CD14-positive monocyte (primary cell): Measurements from ENCODE around the gene DMBT1. TPM values are rescaled to one million over a fixed set of nuclear protein-coding genes. Genes with fewer than 3 reads are reported as not detected.
A peak's percentile ranks its signal among the peaks of the same experiment; 100 is the strongest.

Experiments used
- DNase-seq, 3 donors: peaks; one replicate each; pipeline ENCODE4 v3.0.0-alpha.2; 2011 to 2022
- H2AFZ ChIP-seq: 2 replicates; pipeline ENCODE4 v1.6.0; 2012; ENCODE audit warnings: mild to moderate bottlenecking, low read depth, low read length, inconsistent platforms; ENCODE audit not compliant: insufficient read depth, poor library complexity, severe bottlenecking
- H3K27ac ChIP-seq, 2 donors: 1 replicate in 1 of 2; 2 replicates in 1 of 2; pipeline ENCODE4 v1.5.1; 2012 to 2013; ENCODE audit warnings: low read length in 2 of 2, control low read depth in 1 of 2, inconsistent platforms in 1 of 2, low read depth in 1 of 2, mild to moderate bottlenecking in 1 of 2
- H3K27me3 ChIP-seq, 2 donors: one replicate each; pipeline versions ENCODE4 v1.6.0 to v1.6.1; 2011 to 2013; ENCODE audit warnings: low read length in 2 of 2; ENCODE audit not compliant: control insufficient read depth in 2 of 2, insufficient read depth in 2 of 2
- H3K36me3 ChIP-seq, 2 donors: replicated peaks in 1 of 2; 1 replicate in 1 of 2; 2 replicates in 1 of 2; pipeline versions ENCODE4 v1.5.1 to v1.6.1; 2012 to 2013; ENCODE audit warnings: low read length in 2 of 2, control low read depth in 1 of 2, inconsistent platforms in 1 of 2, mild to moderate bottlenecking in 1 of 2; ENCODE audit not compliant: insufficient read depth in 2 of 2, control insufficient read depth in 1 of 2
- H3K4me1 ChIP-seq, 2 donors: 1 replicate in 1 of 2; 2 replicates in 1 of 2; pipeline versions ENCODE4 v1.5.1 to v1.6.1; 2012 to 2013; ENCODE audit warnings: low read length in 2 of 2, control low read depth in 1 of 2, inconsistent platforms in 1 of 2, mild to moderate bottlenecking in 1 of 2, moderate library complexity in 1 of 2; ENCODE audit not compliant: insufficient read depth in 2 of 2, control insufficient read depth in 1 of 2
- H3K4me2 ChIP-seq: replicated peaks from 2 replicates; pipeline ENCODE3; 2012; ENCODE audit warnings: low read length, moderate library complexity, mild to moderate bottlenecking; ENCODE audit not compliant: poor library complexity, severe bottlenecking; ENCODE audit errors: extremely low read depth
- H3K4me3 ChIP-seq, 3 experiments: fragments of 200-600 bp in 1 of 3; sonication (generic) in 1 of 3; replicated peaks in 1 of 3; 1 replicate in 2 of 3; 2 replicates in 1 of 3; pipeline ENCODE4 v1.5.1; 2011 to 2013; ENCODE audit warnings: low read length in 3 of 3, mild to moderate bottlenecking in 3 of 3, control low read depth in 2 of 3, low read depth in 2 of 3, inconsistent platforms in 1 of 3, moderate library complexity in 1 of 3
- H3K79me2 ChIP-seq: 2 replicates; pipeline ENCODE4 v1.6.0; 2012; ENCODE audit warnings: mild to moderate bottlenecking, control low read depth, inconsistent platforms, low read length, moderate library complexity; ENCODE audit not compliant: insufficient read depth
- H3K9ac ChIP-seq: 2 replicates; pipeline ENCODE4 v1.6.0; 2017; ENCODE audit warnings: low read length, mild to moderate bottlenecking; ENCODE audit not compliant: insufficient read depth, poor library complexity, severe bottlenecking
- H3K9me3 ChIP-seq, 2 donors: replicated peaks in 1 of 2; 1 replicate in 1 of 2; 2 replicates in 1 of 2; pipeline versions ENCODE4 v1.5.1 to v1.6.1; 2012 to 2013; ENCODE audit warnings: low read length in 2 of 2, control low read depth in 1 of 2; ENCODE audit not compliant: control insufficient read depth in 1 of 2, insufficient read depth in 1 of 2
- H4K20me1 ChIP-seq: 2 replicates; pipeline ENCODE4 v1.6.0; 2012; ENCODE audit warnings: mild to moderate bottlenecking, low read length, control low read depth, moderate library complexity; ENCODE audit not compliant: insufficient read depth
- H3K27ac Mint-ChIP-seq, 7 donors: one replicate each; pipeline ENCODE4 v1.8.0; 2020; ENCODE audit warnings: mild to moderate bottlenecking in 7 of 7, mixed read lengths in 7 of 7, moderate library complexity in 6 of 7, inconsistent platforms in 2 of 7
- H3K27me3 Mint-ChIP-seq, 3 donors: one replicate each; pipeline ENCODE4 v1.8.0; 2021 to 2022; ENCODE audit warnings: low read depth in 3 of 3, mild to moderate bottlenecking in 3 of 3, mixed read lengths in 3 of 3, moderate library complexity in 3 of 3, inconsistent platforms in 1 of 3
- H3K36me3 Mint-ChIP-seq, 2 donors: one replicate each; pipeline ENCODE4 v1.8.0; 2020; ENCODE audit warnings: mixed read lengths in 2 of 2, inconsistent platforms in 1 of 2, mild to moderate bottlenecking in 1 of 2
- H3K4me1 Mint-ChIP-seq: one replicate; pipeline ENCODE4 v1.8.0; 2020; ENCODE audit warnings: mild to moderate bottlenecking, mixed read lengths
- H3K4me3 Mint-ChIP-seq, 2 donors: one replicate each; pipeline ENCODE4 v1.8.0; 2020; ENCODE audit warnings: mild to moderate bottlenecking in 2 of 2, mixed read lengths in 2 of 2, moderate library complexity in 1 of 2
- H3K9me3 Mint-ChIP-seq, 7 donors: one replicate each; pipeline ENCODE4 v1.8.0; 2020 to 2022; ENCODE audit warnings: mixed read lengths in 7 of 7, mild to moderate bottlenecking in 6 of 7, moderate library complexity in 6 of 7, inconsistent platforms in 2 of 7
- WGBS: methylation state at CpG from one replicate; pipeline ENCODE4 v1.1.5; 2013; ENCODE audit warnings: missing lambda C conversion rate; ENCODE audit not compliant: insufficient coverage; 5-methylcytosine and 5-hydroxymethylcytosine counted together
- intact Hi-C, 2 donors: fragments of 100-400 bp; cut with micrococcal nuclease; formaldehyde crosslinking; loops; one replicate each; pipeline versions ENCODE4 v1.15.0 to v1.15.1; 2023
- polyA plus RNA-seq, 3 donors: library from polyadenylated mRNA; depleted of rRNA in 1 of 3; unstranded in 2 of 3; stranded (reverse) in 1 of 3; fragments of 300-500 nt in 2 of 3; fragments of >200 nt in 1 of 3; fragmentation: Illumina TruSeq in 2 of 3; gene quantifications; 1 replicate in 2 of 3; 2 replicates in 1 of 3; pipeline ENCODE4 v1.2.3, GENCODE V29; 2012 to 2021
- TF ChIP-seq, protein P1 (sequence below): fragments of 200-600 bp; IDR thresholded peaks from one replicate; pipeline ENCODE4 v1.8.0; 2022; ENCODE audit warnings: antibody characterized with exemption, mild to moderate bottlenecking

The DMBT1 gene
- polyA plus RNA-seq, 3 donors: not detected

DNA sequence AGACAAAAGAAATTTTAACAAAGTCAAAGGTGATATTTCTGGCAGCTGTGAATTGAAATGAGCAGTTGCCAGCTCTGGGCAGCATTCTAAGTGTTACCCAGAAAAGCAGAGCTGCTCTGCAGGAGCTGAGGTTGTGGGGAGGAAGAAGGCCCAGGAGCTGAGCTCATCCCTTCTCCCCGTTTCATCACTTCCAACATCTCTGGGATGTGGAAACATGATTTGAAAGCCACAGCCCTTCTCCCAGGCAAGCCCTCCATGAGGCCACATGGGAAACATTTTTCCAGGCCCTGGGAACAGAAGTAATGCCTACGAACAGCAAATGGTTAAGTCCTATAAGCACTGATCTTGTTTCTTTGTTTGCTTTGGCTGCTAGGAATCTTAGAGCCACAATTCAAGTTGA lies 10.9 kb upstream of the DMBT1 start:
- peaks cover under 1 to 3% of the 10 kb centered on the region in 2 donors for H3K4me1 ChIP-seq
- H2AFZ ChIP-seq: no peak overlapping the region
- no peak overlapping the region for H3K4me3 ChIP-seq
- no peak overlapping the region for H3K4me3 Mint-ChIP-seq
- peaks cover 6% of the 10 kb centered on the region for H3K4me1 Mint-ChIP-seq
- H3K9me3 ChIP-seq: no peaks in the 10 kb centered on the region
- no peak overlapping the region for H3K4me2 ChIP-seq
- peaks cover 0 to 2% (median 0%) of the 10 kb centered on the region in 7 donors for H3K9me3 Mint-ChIP-seq
- no peak overlapping the region for H3K9ac ChIP-seq
- H3K79me2 ChIP-seq: no peaks in the 10 kb centered on the region
- intact Hi-C loops: no loop called here
- H3K27me3 ChIP-seq: no peaks in the 10 kb centered on the region
- no peak overlapping the region for H3K27ac ChIP-seq
- no peaks in the 10 kb centered on the region for H3K36me3 Mint-ChIP-seq
- no peaks in the 10 kb centered on the region for H4K20me1 ChIP-seq
- H3K36me3 ChIP-seq: no peaks in the 10 kb centered on the region
- WGBS: 71% methylated on average over 1 of the region's 2 CpGs
- H3K27me3 Mint-ChIP-seq: peaks cover 3 to 15% (median 11%) of the 10 kb centered on the region in 3 donors
- no peak for DNase-seq
- TF ChIP-seq, protein P1, sequence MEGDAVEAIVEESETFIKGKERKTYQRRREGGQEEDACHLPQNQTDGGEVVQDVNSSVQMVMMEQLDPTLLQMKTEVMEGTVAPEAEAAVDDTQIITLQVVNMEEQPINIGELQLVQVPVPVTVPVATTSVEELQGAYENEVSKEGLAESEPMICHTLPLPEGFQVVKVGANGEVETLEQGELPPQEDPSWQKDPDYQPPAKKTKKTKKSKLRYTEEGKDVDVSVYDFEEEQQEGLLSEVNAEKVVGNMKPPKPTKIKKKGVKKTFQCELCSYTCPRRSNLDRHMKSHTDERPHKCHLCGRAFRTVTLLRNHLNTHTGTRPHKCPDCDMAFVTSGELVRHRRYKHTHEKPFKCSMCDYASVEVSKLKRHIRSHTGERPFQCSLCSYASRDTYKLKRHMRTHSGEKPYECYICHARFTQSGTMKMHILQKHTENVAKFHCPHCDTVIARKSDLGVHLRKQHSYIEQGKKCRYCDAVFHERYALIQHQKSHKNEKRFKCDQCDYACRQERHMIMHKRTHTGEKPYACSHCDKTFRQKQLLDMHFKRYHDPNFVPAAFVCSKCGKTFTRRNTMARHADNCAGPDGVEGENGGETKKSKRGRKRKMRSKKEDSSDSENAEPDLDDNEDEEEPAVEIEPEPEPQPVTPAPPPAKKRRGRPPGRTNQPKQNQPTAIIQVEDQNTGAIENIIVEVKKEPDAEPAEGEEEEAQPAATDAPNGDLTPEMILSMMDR: no peak
- peak overlapping the region in 1 of 7 donors; percentile 50 for H3K27ac Mint-ChIP-seq

DNA sequence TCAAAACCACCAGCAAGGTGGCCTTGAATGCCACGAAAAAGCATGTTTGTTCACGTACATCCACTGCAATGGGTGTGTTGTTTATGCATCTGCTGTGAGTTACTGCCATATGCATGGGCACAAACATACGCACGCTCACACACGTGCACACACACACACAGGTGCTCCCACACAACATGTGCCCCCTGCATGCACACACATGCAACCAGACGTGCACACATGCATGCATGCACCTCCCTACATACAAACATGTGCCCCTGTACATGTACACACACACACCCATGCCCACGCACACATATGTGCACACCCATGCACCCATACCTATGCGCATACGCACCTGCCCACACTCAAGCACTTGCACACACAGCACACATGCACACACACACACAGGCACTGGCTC lies 10.1 kb upstream of the DMBT1 start:
- H3K4me3 Mint-ChIP-seq: no peak overlapping the region
- intact Hi-C loops: no loop called here
- no peaks in the 10 kb centered on the region for H3K36me3 Mint-ChIP-seq
- DNase-seq: no peak
- Histone ChIP-seq H3K9me3 (no peaks in the 10 kb centered on the region), H3K4me1 (no peaks in the 10 kb centered on the region), H3K4me2 (no peak overlapping the region), H3K36me3 (no peaks in the 10 kb centered on the region), H3K9ac (no peak overlapping the region), H3K79me2 (no peaks in the 10 kb centered on the region), H3K27me3 (no peaks in the 10 kb centered on the region), H3K4me3 (no peak overlapping the region), H2AFZ (no peak overlapping the region), H4K20me1 (no peaks in the 10 kb centered on the region), H3K27ac (no peak overlapping the region)
- TF ChIP-seq, protein P1: no peak
- no peak overlapping the region for H3K27ac Mint-ChIP-seq
- whole genome bisulfite sequencing: 96% methylated on average over 5 of the region's 9 CpGs
- H3K4me1 Mint-ChIP-seq: no peaks in the 10 kb centered on the region
- peaks cover 0 to 1% (median 0%) of the 10 kb centered on the region in 7 donors for H3K9me3 Mint-ChIP-seq
- H3K27me3 Mint-ChIP-seq: peaks cover 3 to 13% (median 12%) of the 10 kb centered on the region in 3 donors
